Measurements from ENCODE around the gene XIST.
"Not testable (repeated sequence)": the region's sequence is repeated elsewhere in the genome, so short reads cannot be mapped to it uniquely, and the experiment has no call there.

The XIST gene

DNA sequence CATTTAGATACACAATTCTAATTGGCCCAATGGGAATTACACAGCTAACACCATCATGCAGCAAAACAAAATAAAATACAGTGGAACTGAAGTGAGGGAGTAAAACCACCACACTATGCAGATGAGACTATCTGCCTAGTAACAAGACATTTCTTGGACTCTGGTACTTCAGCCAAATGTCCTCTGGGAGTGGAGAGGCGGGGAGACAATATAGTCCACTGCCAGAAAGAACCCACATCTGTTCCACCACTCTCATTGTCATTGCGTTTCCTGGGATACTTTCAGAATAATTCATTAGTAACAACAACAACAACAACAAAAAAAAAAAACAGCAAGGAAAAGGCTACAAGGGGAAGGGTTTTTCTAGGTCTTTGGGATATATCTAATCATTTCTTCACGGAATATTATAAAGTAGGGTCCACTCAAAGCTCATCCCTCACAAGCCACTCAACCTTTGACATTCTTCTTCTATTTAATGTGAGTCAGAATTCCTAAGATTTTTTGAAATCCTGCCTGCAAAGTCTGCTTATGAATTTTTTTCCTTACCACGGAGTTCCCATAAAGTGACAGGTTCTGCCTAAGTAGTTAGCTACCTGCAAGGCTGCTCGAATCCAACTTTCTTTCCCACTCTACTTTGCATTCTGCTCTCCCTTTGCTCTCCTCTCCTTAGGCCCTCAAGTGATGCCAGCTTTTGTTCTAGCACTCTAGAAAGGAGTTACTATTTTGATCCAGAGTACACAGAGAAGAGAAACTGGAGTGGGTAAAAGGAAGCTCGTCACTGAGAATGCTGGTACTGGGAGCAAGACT lies 34.9 kb downstream of the XIST start:
- in situ Hi-C loops (cut with MboI; ENCODE audit: low sequenced_read_pairs) = no loop called here

DNA sequence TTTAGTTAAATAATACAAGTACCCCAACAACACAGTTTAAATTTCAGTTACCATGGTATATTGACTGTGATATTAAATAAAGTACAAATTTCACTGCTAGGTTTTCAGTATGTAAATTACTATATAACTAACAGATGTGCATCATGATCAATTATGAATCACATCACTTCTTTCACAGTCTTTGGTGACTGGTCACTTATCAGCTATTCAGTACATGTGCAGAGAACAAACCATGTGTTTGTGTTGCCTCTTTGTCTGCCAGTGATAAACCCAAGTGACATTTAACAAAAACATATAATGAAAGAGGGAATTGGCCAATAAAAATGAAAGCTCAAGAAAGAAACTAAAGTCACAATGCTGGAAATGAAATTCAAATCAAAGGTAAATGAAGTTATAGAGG lies 40.3 kb downstream of the XIST start:
- in situ Hi-C loops (cut with MboI; ENCODE audit: low sequenced_read_pairs) = no loop called here

DNA sequence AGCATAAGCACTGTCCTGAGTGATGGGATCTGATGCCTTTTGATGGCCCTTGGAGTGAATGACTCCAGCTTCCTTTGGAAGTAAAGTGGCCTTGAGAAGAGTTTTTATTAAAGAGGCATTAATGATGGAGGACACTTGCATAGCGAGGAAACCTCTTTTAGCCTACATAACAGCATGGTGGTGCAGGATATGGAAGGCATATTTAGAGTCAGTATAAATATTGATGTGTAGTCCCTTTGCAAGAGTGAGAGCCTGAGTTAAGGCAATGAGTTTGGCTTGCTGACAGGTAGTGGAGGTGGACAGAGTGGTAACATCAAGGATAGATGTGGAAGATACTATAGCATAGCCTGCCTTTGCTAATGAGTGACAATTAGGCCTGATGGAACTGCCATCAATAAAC lies 48.4 kb downstream of the XIST start:
- in situ Hi-C loops (cut with MboI; ENCODE audit: low sequenced_read_pairs) = not testable (repeated sequence)

DNA sequence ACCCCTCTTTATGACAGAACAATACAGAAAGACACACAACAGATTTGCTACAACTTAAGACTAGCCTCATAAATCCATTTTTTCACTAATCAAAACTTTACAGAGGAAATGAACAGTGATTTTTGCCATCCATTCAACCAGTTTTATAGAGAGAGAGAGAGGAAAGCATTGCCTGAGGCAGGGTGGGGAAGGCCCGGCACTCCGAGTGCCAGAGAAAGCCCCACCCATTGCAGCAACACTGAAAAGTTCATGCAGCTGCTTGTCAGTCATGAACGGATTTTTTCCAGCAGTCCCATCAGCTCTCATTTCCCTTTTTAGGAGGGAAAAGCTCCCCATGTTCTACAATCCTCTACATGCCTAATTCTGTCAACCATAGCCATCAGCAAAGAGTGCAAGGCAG lies 52.6 kb downstream of the XIST start:
- in situ Hi-C loops (cut with MboI; ENCODE audit: low sequenced_read_pairs) = no loop called here

DNA sequence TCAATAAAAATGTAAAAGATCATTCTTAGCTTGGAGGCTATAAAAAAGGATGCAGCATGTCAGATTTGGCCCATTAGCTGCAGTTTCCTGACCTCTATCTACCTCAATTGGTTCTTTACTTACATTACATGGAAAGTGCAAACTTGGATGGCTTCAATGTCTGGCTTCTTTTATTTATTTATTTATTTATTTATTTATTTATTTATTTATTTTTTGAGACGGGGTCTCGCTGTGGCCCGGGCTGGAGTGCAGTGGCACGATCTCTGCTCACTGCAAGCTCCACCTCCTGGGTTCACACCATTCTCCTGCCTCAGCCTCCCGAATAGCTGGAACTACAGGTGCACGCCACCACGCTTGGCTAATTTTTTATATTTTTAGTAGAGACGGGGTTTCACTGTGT lies 60.0 kb downstream of the XIST start:
- in situ Hi-C loops (cut with MboI; ENCODE audit: low sequenced_read_pairs) = not testable (repeated sequence)

DNA sequence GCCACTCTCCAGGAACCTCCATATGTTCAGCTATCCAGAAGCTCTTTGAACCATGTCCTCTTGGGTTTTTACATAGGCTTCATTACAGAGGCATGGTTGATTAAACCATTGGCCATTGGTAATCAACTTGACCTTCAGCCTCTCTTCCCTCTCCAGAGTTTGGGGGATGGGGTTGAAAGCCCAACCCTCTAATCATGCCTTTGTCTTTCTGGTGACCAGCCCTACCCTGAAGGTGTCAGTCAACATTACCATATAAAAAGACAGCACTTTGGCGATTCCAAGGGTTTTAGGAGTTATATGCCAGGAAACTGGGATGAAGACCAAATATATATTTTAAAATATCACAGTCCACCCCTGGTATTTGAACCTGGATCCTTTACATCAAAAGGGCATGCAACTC lies 67.0 kb downstream of the XIST start:
- in situ Hi-C loops (cut with MboI; ENCODE audit: low sequenced_read_pairs) = no loop called here

All from HL-60/S4 treated with retinoic acid at 250 ng/mL for 4 days and 3 days (cell line).